Muscle of arm (tissue), 12 donors: ENCODE data around the gene UQCRC1. TPM values are rescaled to one million over a fixed set of nuclear protein-coding genes. Genes with fewer than 3 reads are reported as not detected.
"Not testable (repeated sequence)": the region's sequence is repeated elsewhere in the genome, so short reads cannot be mapped to it uniquely, and the experiment has no call there.

Source experiments
- DNase-seq: peaks from one replicate; pipeline ENCODE4 v3.0.0-alpha.2; 2013
- polyA plus RNA-seq, 12 donors: library from polyadenylated mRNA; unstranded; fragments of 120-200 nt; gene quantifications; one replicate each; pipeline ENCODE4 v1.2.1, GENCODE V29; 2013; ENCODE audit not compliant: insufficient read length in 12 of 12

Gene UQCRC1
- polyA plus RNA-seq, 12 donors = 121 to 187 (median 168) TPM; not detected in 1

DNA sequence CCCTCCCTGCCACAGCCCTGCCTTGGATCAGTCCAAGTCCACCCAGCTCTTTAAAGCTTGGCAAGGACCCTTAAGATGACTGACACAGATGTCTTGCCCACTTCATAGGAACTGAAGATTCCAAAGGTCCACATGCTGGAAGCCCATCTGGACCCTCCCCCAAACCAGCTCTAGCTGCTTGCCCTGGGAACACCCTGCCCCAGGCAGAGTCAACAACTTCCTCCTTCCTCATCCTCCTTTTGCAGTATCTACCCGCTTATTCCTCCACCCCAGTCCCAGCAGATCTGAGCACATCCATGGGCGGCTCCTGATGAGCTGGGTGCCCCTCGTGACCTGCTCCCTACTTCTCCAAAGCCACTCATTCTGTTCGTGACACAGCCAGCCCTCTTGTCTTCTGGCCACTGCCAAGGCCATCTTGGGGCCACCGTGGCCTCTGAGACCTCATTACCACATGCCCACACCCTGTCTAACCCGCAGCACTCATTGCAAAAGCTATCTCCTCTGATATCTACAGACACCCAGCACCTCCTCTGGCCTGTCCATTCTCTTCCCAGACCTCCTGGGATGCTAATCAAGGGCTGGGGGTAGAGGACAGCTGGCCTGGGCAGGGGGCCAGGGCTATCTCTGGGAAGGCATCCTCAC lies 50.8 kb downstream of the UQCRC1 start:
- DNase-seq = no peak

DNA sequence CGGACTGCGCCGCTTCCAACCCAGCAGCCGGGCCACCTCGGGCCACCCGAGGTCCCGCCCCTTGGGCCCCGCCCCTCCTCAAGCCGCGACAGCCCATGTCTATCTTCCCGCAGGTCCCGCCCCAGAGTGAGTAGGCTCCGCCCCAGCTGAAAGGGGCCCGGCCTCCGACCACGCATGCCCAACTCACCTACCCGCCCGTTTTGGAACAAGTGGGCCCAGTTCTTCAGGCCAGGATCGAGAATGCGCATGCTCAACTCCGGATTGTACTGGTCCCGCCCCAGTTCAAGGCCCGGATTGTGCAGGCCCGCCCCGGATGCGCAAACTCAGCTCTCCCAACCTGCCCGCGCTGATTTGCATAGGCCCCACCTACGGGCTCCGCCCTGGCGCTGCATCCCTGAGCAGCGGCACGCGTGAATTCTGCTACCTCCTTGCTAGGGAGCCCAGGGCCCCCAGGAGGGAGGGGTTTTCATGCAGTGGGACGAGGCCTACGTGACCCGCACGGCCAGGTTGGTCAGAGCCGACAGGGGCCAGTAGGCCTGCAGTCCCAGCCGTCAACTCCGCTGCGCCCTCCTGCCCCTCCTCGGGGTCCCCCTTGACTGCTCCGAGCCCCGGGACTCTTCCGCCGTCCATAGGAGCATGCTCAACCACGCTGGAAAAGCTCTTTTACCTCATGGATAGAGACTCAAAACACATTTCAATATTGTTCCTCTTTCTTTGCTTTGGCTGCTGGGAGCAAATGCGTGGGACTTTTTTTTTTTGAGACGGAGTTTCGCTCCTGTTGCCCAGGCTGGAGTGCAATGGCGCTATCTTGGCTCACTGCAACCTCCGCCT lies 52.4 kb downstream of the UQCRC1 start, which contains the start of gene PFKFB4:
Gene PFKFB4, minus strand, starts transcription at position 8 of the 831 bp plus-strand sequence. CDS start 26 bp downstream, outside the sequence.
- peak; percentile 99 for DNase-seq

DNA sequence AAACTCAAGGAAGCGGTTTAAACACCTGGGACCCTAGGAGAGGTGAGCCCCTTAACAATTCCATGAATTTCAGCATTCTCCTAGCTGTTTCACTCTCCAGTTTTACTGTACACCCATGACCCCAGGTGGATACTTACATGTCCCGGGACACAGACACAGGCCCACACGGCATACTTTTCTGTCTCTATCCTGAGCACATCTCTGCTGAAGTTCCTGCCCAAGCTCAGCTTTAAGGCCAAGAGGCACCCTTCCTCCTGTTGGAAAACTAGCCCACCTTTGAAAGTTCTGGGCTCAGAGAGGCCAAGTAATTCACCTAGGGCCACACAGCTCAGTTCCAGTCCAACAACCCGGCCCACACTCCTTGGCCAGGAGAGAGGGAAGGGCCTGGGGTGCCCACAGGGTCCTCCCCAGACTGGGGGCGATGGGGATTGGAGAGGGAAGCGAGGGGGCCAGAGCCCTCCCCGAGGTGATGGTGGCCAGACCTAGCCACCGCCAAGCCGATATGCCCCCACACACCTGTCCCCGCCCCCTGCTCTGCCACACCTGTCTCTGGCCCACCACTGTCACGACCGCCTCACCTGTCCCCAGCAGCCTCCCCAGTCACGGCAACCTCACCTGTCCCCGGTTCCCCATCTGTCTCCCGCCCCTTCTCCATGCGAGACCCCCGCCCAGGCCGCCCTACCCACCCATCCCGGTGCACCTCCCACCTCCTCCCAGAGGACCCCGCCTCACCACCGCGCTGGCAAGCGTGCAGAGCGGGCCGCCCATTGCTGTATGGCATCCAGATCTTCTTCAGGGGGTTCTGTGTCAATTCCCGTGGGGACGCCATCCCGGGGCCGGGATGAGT lies 53.3 kb downstream of the UQCRC1 start:
- no peak for DNase-seq

DNA sequence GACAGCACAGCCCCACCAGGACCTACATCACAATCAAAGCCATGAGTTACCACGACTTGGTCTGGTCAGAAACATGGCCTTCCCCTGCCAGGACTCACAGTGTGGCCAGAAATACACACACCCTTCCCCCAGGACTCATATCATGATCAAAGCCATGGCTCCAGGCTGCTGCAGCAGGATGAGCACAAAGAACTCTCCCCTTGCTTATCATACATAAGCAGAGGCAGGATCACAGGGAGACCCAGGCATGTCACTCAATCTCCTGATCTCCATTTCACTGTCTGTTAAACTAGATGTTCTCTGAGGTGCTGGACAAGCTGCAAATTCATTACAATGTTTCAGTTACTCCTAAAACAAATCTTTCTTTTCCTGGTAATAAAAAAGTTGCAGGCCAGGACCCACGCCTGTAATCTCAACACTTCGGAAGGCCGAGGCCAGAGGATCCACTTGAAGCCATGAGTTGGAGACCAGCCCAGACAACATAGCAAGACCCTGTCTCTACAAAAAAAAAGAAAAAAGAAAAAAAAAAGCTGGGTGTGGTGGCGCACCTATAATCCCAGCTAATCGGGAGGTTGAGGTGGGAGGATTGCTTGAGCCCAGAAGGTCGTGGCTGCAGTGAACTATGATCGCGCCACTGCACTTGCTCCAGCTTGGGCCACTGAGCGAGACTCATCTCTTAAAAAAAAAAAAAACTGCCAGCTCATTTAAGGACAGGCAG lies 54.1 kb downstream of the UQCRC1 start:
- no peak for DNase-seq

DNA sequence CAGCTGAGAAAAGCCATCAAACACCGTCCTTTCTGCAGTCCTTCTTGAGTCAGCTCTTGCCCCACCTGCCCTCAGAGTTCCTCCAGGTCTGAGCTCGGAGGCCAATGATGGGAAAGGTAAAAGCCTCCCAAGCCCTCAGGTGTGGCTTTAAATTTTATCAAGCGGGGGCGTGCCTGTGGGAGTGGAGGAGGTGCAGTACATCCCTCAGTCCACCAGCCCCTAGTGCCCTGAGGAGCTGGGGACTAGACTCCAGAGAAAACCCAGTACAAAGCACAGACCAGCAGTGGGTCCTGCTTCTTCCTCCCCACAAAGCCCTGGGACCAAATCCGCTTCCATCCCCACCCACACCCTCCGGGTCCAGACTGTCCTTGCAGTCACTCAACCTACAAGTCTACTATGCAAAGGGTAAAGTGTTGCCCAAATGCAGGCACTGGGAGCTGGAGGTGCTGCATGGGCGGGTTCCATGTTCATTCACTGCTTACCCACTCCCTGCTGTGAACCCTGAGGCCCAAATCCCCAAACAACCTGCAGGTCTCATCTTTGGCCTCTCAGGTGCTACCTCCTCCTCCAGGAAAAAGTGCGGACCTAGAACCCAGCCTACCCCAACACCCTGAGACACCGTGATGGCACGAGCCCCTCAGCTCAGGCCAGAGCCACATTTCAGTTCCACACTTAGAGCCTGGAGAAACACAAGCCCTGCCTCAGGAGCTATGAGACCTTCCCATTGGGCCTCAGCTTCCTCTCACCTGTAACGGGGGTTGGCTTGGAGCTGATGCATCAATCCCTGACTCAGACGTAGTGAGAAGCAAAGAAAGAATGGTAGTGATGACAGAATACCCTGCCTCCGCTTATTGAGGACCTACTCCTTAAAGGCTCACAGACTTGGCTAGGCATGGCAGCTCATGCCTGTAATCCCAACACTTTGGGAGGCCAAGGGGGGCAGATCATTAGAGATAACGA lies 55.3 kb downstream of the UQCRC1 start:
- no peak for DNase-seq

DNA sequence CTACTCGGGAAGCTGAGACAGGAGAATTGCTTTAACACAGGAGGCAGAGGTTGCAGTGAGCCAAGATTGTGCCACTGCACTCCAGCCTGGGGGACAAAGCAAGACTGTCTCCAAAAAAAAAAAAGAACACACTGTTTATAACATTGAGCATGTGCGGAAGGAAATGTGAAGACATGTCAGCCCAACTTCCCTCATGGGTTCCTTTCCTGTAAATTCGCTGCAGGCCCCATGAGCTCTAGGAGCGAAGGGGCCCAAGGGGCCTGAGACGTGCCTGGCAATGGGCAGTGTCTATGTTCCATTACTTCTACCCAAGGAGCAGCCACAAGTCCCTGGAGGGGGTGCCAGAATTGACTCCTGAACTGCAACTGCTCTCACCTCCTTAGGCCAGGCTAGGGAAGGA lies 56.1 kb downstream of the UQCRC1 start:
- no peak for DNase-seq

DNA sequence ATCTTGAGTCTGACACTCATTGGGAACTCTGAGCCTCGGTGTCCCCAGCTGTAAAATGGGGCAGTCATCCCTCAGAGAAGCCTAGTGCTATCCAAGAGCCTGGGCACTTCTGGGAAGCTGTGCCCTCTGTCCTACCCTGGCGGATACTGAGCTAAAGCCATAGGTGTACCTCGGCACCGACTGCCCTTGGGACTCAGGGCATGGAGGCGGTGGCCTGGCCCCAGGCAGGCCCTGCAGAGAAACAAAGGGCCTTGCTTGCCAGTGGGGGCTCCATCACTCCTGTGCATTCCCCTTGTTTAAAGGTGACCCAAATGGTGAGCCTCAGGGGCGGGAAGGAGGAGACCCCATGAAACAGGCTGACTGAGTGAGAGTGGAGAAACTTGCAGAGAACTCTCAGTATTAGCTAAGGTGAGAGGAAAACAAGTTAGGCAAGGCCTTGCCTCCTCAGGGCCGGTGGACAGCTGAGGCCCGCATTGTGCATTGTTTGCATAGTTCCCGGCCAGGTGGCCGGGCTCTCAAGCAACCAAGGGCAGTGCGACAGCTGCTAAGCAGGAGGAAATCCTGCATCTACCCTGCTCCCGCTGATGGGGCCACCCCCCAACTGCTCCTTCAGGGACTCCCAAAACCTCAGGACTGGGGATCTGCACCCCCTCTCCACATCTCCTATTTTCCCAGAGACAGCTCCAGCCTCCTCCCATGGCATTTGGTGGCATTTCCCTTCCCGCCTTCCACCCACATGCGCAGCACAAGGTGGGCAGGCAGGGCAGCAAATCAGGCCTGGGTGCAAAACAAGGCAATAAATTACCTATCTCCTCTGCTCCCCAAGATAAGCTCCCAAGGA lies 57.1 kb downstream of the UQCRC1 start:
- DNase-seq = no peak

DNA sequence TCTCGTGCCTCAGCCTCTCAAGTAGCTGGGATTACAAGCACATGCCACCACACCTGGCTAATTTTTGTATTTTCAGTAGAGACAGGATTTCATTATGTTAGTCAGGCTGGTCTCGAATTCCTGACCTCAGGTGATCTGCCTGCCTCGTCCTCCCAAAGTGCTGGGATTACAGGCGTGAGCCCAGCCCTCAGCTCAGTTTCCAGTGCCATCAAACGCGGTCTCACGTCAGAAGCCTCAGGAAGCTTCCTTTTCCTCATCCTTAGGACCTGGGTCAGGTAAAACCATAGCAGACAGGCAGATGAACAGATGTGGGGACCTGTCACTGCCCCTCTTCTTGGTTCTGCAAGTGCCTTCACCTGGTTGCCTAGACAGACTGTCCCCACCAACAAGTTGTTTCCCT lies 57.8 kb downstream of the UQCRC1 start:
- not testable (repeated sequence) for DNase-seq

Other genes with a start within 250 kb of the UQCRC1 start
- gene FBXW12, start 237.4 kb downstream of the UQCRC1 start, polyA plus RNA-seq = under 1 TPM in 7 of 12 donors, not detected in 5; 0.11 to 0.39 (median 0.15) TPM
- 10 to 100 TPM in 11 of 12 donors, not detected in 1; 14.8 to 58.1 (median 21.6) TPM for gene PLXNB1, start 179.6 kb downstream of the UQCRC1 start, polyA plus RNA-seq
- 10 to 100 TPM in 9 of 12 donors, 1 to 10 TPM in 2, not detected in 1; 8.9 to 22.3 (median 11.0) TPM for gene CCDC51, start 169.5 kb downstream of the UQCRC1 start, polyA plus RNA-seq
- gene TMA7, start 169.4 kb downstream of the UQCRC1 start, polyA plus RNA-seq = 100 to 1,000 TPM in 11 of 12 donors, not detected in 1; 164 to 331 (median 188) TPM
- 10 to 100 TPM in 1 of 12 donors, 1 to 10 TPM in 10, not detected in 1; 7.4 to 13.6 (median 8.7) TPM for gene ATRIP, start 162.9 kb downstream of the UQCRC1 start, polyA plus RNA-seq
- gene SHISA5, start 105.5 kb downstream of the UQCRC1 start, polyA plus RNA-seq = 100 to 1,000 TPM in 1 of 12 donors, 10 to 100 TPM in 10, not detected in 1; 51.7 to 115 (median 67.4) TPM
- gene PFKFB4, start 52.8 kb downstream of the UQCRC1 start, polyA plus RNA-seq = 1 to 10 TPM in 10 of 12 donors, not detected in 2; 3.1 to 7.4 (median 5.6) TPM
- 1 to 10 TPM in 1 of 12 donors, under 1 TPM in 3, not detected in 8; 0.25 to 6.5 (median 0.68) TPM for gene UCN2, start 45.9 kb downstream of the UQCRC1 start, polyA plus RNA-seq
- 100 to 1,000 TPM in 1 of 12 donors, 10 to 100 TPM in 4, 1 to 10 TPM in 6, not detected in 1; 4.3 to 163 (median 7.9) TPM for gene COL7A1, start 14.3 kb downstream of the UQCRC1 start, polyA plus RNA-seq
- under 1 TPM in 1 of 12 donors, not detected in 11; 0.51 TPM for gene TMEM89, start 12.1 kb upstream of the UQCRC1 start, polyA plus RNA-seq
- gene SLC26A6, start 25.8 kb upstream of the UQCRC1 start, polyA plus RNA-seq = 10 to 100 TPM in 4 of 12 donors, 1 to 10 TPM in 7, not detected in 1; 6.9 to 46.2 (median 8.5) TPM
- 1 to 10 TPM in 1 of 12 donors, under 1 TPM in 10, not detected in 1; 0.26 to 8.9 (median 0.54) TPM for gene CELSR3, start 53.2 kb upstream of the UQCRC1 start, polyA plus RNA-seq
- 10 to 100 TPM in 2 of 12 donors, 1 to 10 TPM in 9, not detected in 1; 5.2 to 17.8 (median 7.7) TPM for gene NCKIPSD, start 76.3 kb upstream of the UQCRC1 start, polyA plus RNA-seq
- 100 to 1,000 TPM in 3 of 12 donors, 10 to 100 TPM in 8, not detected in 1; 64.8 to 144 (median 77.8) TPM for gene IP6K2, start 107.6 kb upstream of the UQCRC1 start, polyA plus RNA-seq
- 100 to 1,000 TPM in 1 of 12 donors, 10 to 100 TPM in 11; 36.0 to 214 (median 44.3) TPM for gene PRKAR2A, start 238.2 kb upstream of the UQCRC1 start, polyA plus RNA-seq